A549 (cell line): Measurements from ENCODE around the gene PCDHA1. TPM values are rescaled to one million over a fixed set of nuclear protein-coding genes. Genes with fewer than 3 reads are reported as not detected.

Experiments
- ATAC-seq, 2 experiments: fragments of 200-7000 bp in 1 of 2; fragments of >200 bp in 1 of 2; cut with Nextera tagmentation in 1 of 2; cut with Tn5 transposase in 1 of 2; 3 replicates each; pipeline versions ENCODE4 v1.8.0 to v1.9.1; 2018 to 2020; ENCODE audit warnings: mild to moderate bottlenecking in 1 of 2, moderate library complexity in 1 of 2
- CTCF ChIA-PET: fragments of 300-600 bp; sonication (Branson Sonifier 250); formaldehyde crosslinking; extraction: SDS; loops from one replicate; lab custom pipeline; 2021; ENCODE audit warnings: antibody characterized with exemption, inconsistent platforms; lab: Yijun Ruan, JAX
- POLR2A ChIA-PET: fragments of 350-600 bp; formaldehyde crosslinking; extraction: SDS; loops from one replicate; lab custom pipeline; 2021; ENCODE audit warnings: antibody characterized with exemption, inconsistent platforms; lab: Yijun Ruan, JAX
- DNase-seq, 2 experiments: peaks; one replicate each; pipeline versions ENCODE4 v3.0.0 to v3.0.0-alpha.2; 2011 to 2016; ENCODE audit warnings: low read depth in 1 of 2, low spot score in 1 of 2
- FAIRE-seq: peaks from 2 replicates; lab custom pipeline; 2011; peaks lifted over from hg19 to GRCh38; lab: Jason Lieb, UNC
- H3K27ac ChIP-seq, 2 experiments: fragments of >200 bp; sonication (Bioruptor Twin); formaldehyde crosslinking; 3 replicates each; pipeline ENCODE4 v1.5.1; 2016 to 2017
- H3K4me1 ChIP-seq: fragments of >200 bp; sonication (Bioruptor Twin); formaldehyde crosslinking; 3 replicates; pipeline ENCODE4 v1.6.1; 2016
- H3K4me2 ChIP-seq: fragments of >200 bp; sonication (Bioruptor Twin); formaldehyde crosslinking; 3 replicates; pipeline ENCODE4 v1.6.1; 2016
- H3K4me3 ChIP-seq: fragments of >200 bp; sonication (Bioruptor Twin); formaldehyde crosslinking; 3 replicates; pipeline ENCODE4 v1.5.1; 2016
- H3K9me3 ChIP-seq: fragments of >200 bp; sonication (Bioruptor Twin); formaldehyde crosslinking; 3 replicates; pipeline ENCODE4 v1.6.1; 2016
- BHLHE40 ChIP-seq: IDR thresholded peaks from 2 replicates; pipeline ENCODE4 v1.6.1; 2012; ENCODE audit warnings: low read depth, low read length, inconsistent platforms
- EP300 ChIP-seq, 2 experiments: fragments of >200 bp; sonication (Bioruptor Twin); formaldehyde crosslinking; IDR thresholded peaks; 2 replicates in 1 of 2; 3 replicates in 1 of 2; pipeline ENCODE4 v1.6.1; 2016 to 2017
- ESRRA ChIP-seq: fragments of 150-350 bp; IDR thresholded peaks from 2 replicates; pipeline ENCODE4 v1.6.1; 2014; ENCODE audit warnings: mild to moderate bottlenecking, low read length, borderline replicate concordance
- FOSB ChIP-seq: fragments of 250-450 bp; sonication (Bioruptor Pico); IDR thresholded peaks from 2 replicates; pipeline ENCODE4 v1.5.0; 2020; ENCODE audit warnings: mild to moderate bottlenecking, moderate library complexity
- HEYL ChIP-seq: fragments of 250-450 bp; sonication (Bioruptor Pico); IDR thresholded peaks from 2 replicates; pipeline ENCODE4 v1.8.0; 2021; ENCODE audit warnings: mild to moderate bottlenecking, moderate library complexity
- HOXB13 ChIP-seq: fragments of 250-450 bp; sonication (Bioruptor Pico); IDR thresholded peaks from 2 replicates; pipeline ENCODE4 v1.5.0; 2020; ENCODE audit warnings: low read depth, mild to moderate bottlenecking, moderate library complexity
- HOXB5 ChIP-seq: fragments of 250-450 bp; sonication (Bioruptor Pico); IDR thresholded peaks from 2 replicates; pipeline ENCODE4 v1.5.0; 2020; ENCODE audit warnings: mild to moderate bottlenecking, moderate library complexity
- JUN ChIP-seq, 2 experiments: fragments of >200 bp; sonication (Bioruptor Twin); formaldehyde crosslinking; IDR thresholded peaks; 2 replicates in 1 of 2; 3 replicates in 1 of 2; pipeline ENCODE4 v1.6.1; 2016 to 2017
- JUNB ChIP-seq: fragments of >200 bp; sonication (Bioruptor Twin); formaldehyde crosslinking; IDR thresholded peaks from 2 replicates; pipeline ENCODE4 v1.6.1; 2016
- KDM1A ChIP-seq: fragments of 200-600 bp; sonication (generic); IDR thresholded peaks from 2 replicates; pipeline ENCODE4 v1.6.1; 2016; ENCODE audit warnings: low read depth, mild to moderate bottlenecking
- MAFK ChIP-seq: fragments of 450-650 bp; IDR thresholded peaks from 2 replicates; pipeline ENCODE4 v1.6.1; 2014; ENCODE audit not compliant: partially characterized antibody
- NFE2L2 ChIP-seq: fragments of 150-350 bp; conservative IDR thresholded peaks from 2 replicates; pipeline ENCODE4 v1.6.1; 2014; ENCODE audit warnings: low read length
- NPAS2 ChIP-seq: fragments of 250-450 bp; sonication (Bioruptor Pico); IDR thresholded peaks from 2 replicates; pipeline ENCODE4 v1.8.0; 2022; ENCODE audit warnings: mild to moderate bottlenecking, moderate library complexity, borderline replicate concordance
- PHF8 ChIP-seq: fragments of 200-600 bp; sonication (generic); IDR thresholded peaks from 2 replicates; pipeline ENCODE4 v1.6.1; 2016; ENCODE audit warnings: low read depth, mild to moderate bottlenecking, antibody characterized with exemption, moderate library complexity, borderline replicate concordance
- POLR2AphosphoS2 ChIP-seq: conservative IDR thresholded peaks from 2 replicates; pipeline ENCODE4 v1.6.1; 2012; ENCODE audit warnings: low read length, improper control_type of control experiment, inconsistent platforms
- RNF2 ChIP-seq: fragments of 200-600 bp; sonication (generic); IDR thresholded peaks from 2 replicates; pipeline ENCODE4 v1.6.1; 2016; ENCODE audit warnings: low read depth, mild to moderate bottlenecking, antibody characterized with exemption, moderate library complexity, borderline replicate concordance
- SMC3 ChIP-seq: fragments of >200 bp; sonication (Bioruptor Twin); formaldehyde crosslinking; IDR thresholded peaks from 3 replicates; pipeline ENCODE4 v1.6.1; 2018; ENCODE audit warnings: inconsistent platforms
- TP53 ChIP-seq: fragments of 250-450 bp; sonication (Bioruptor Pico); IDR thresholded peaks from 2 replicates; pipeline ENCODE4 v1.5.0; 2021; ENCODE audit warnings: mild to moderate bottlenecking, moderate library complexity
- WGBS: methylation state at CpG from one replicate; pipeline ENCODE4 v1.1.6; 2017; ENCODE audit errors: missing lambda C conversion rate; 5-methylcytosine and 5-hydroxymethylcytosine counted together
- polyA plus RNA-seq, 4 experiments: library from polyadenylated mRNA; depleted of rRNA in 3 of 4; stranded (reverse); fragments of >200 nt; fragmentation: RNase III in 1 of 4; extraction: RNeasy Plus Mini Kit Qiagen cat#74134 plus additional on column Dnase treatment in 1 of 4; gene quantifications; 2 replicates in 3 of 4; 3 replicates in 1 of 4; pipeline ENCODE4 v1.2.3, GENCODE V29; 2011 to 2017
- TF ChIP-seq, protein P1 (sequence below): fragments of 250-450 bp; sonication (Bioruptor Pico); IDR thresholded peaks from 2 replicates; pipeline ENCODE4 v1.5.0; 2020; ENCODE audit warnings: low read depth, mild to moderate bottlenecking, moderate library complexity
- TF ChIP-seq, protein P2 (sequence below): fragments of >200 bp; sonication (Bioruptor Twin); formaldehyde crosslinking; IDR thresholded peaks from 3 replicates; pipeline ENCODE4 v1.6.1; 2016

The PCDHA1 gene
- polyA plus RNA-seq, 2 of the 4 experiments (the other 2 are of a cell fraction), result 0.13 to 0.52 TPM

DNA sequence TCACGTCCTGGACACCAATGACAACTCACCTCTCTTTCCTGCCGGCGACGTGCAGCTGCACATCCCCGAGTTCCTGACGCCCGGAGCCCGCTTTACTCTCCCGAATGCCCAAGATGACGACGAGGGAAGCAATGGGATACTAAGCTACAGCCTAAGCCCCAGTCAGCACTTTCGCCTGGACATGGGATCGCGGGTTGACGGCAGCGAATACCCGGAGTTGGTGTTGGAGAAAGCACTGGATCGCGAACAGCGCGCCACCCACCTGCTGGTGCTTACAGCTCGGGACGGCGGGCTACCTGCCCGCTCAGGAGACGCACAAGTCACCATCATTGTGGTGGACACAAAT lies 141.3 kb downstream of the PCDHA1 start:
- ATAC-seq (no peak), FAIRE-seq (no peak), DNase-seq (peak in 1 of 2 experiments; percentile 2)
- Histone ChIP-seq H3K4me2 (peak overlapping the region; percentile 77), H3K4me3 (peak overlapping the region; percentile 53), H3K27ac (peak overlapping the region; percentile 54 to 80; a peak in 4 of 6 replicates), H3K9me3 (no peaks in the 10 kb centered on the region), H3K4me1 (0 out of 3 replicates have a peak, but pooled peaks cover 4% of the 10 kb centered on the region)
- 56% methylated on average over 14 of the region's 26 CpGs for WGBS
- POLR2A ChIA-PET, result interaction anchor here (0.6 to 2.1 kb wide), 4 partner anchors 51 to 241 kb away, joined by 3 to 30 read pairs (median 8); partner anchors contain the start of gene PCDHA5
- CTCF ChIA-PET, result interaction anchor here (0.6 to 4.3 kb wide), 36 partner anchors 9 to 191 kb away, joined by 3 to 77 read pairs (median 6); partner anchors contain the start of genes PCDHA1, PCDHA11, PCDHA12 and PCDHA2
- no peak for TF ChIP-seq HOXB5
- peak; percentile 11 for TF ChIP-seq MAFK

DNA sequence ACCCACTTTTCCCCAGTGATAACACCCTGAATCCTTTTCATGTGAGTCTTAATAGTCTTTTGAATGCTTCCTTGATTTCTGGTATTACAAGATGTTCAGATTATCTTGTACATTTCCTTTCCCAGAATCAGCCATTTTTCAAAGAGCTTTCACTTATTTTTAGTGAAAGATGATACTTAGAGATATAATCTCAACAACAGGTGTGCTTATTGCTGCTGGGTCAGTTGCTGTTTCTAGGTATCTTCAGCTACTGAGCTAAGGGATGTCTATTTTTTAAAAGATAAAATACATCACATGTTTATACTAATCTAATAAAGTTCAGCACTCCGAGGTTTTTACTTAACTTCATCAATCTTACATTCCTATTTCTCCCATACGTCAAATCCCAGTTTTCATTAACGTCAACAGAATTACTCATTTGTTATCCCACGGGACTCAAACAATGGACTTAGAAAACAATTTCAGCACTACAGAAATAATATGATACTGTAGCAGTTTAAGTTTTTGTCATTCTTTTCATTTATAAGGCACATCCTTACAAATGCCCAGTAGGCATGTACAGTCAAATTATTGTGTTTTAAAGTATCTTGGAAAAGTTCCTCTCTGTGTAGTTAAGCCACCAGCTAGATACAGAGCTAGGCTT lies 149.1 kb downstream of the PCDHA1 start:
- H3K4me1 ChIP-seq, result no peaks in the 10 kb centered on the region
- ChIA-PET CTCF (interaction anchor here (0.6 to 3.5 kb wide), 5 partner anchors 8 to 899 kb away, joined by 3 to 27 read pairs (median 6); partner anchors contain the start of genes PCDHA12 and PCDHAC1), POLR2A (no interaction called here)
- no peak overlapping the region for H3K4me2 ChIP-seq
- FAIRE-seq (peak; percentile 51), DNase-seq (no peak), ATAC-seq (no peak)
- no peak overlapping the region for H3K4me3 ChIP-seq
- no peaks in the 10 kb centered on the region for H3K9me3 ChIP-seq
- no peak for TF ChIP-seq ESRRA
- no peak for TF ChIP-seq BHLHE40
- TF ChIP-seq NFE2L2, result no peak
- no peak for TF ChIP-seq RNF2
- TF ChIP-seq HOXB13 (CRISPR knock-in tag), result no peak
- TF ChIP-seq PHF8, result no peak
- TF ChIP-seq HEYL, result no peak
- TF ChIP-seq JUN (IDR thresholded peaks at IDR 0.05), result no peak
- H3K27ac ChIP-seq, result no peak overlapping the region
- 61% methylated on average over 4 of the region's 4 CpGs for WGBS

DNA sequence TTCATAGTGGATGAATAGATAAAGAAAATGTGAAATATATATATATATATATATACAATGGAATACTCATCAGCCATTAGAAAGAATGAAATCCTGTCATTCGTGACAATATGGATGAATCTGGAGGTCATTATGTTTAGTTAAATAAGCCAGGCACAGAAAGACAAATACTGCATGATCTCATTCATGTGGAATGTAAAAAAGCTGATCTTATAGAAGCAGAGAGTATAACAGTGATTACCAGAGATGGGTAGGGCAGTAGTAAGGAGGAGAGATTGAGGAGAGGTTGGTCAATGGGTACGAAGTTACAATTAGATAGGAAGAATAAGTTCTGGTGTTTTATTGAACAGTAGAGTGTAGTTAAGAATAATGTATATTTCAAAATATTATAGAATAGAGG lies 160.6 kb downstream of the PCDHA1 start:
- no peak for ATAC-seq
- 7% methylated on average over 2 of the region's 2 CpGs for WGBS
- no peak overlapping the region for H3K4me3 ChIP-seq
- no peak for FAIRE-seq
- H3K27ac ChIP-seq, result no peak overlapping the region
- no peaks in the 10 kb centered on the region for H3K4me1 ChIP-seq
- CTCF ChIA-PET, result no interaction called here
- no peak overlapping the region for H3K4me2 ChIP-seq
- TF ChIP-seq POLR2AphosphoS2, result no peak
- TF ChIP-seq, protein P1, sequence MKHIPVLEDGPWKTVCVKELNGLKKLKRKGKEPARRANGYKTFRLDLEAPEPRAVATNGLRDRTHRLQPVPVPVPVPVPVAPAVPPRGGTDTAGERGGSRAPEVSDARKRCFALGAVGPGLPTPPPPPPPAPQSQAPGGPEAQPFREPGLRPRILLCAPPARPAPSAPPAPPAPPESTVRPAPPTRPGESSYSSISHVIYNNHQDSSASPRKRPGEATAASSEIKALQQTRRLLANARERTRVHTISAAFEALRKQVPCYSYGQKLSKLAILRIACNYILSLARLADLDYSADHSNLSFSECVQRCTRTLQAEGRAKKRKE (CRISPR knock-in tag), result no peak
- TF ChIP-seq FOSB (CRISPR knock-in tag), result no peak
- no peak for TF ChIP-seq EP300 (IDR thresholded peaks at IDR 0.05)
- TF ChIP-seq SMC3, result no peak
- TF ChIP-seq, protein P2, sequence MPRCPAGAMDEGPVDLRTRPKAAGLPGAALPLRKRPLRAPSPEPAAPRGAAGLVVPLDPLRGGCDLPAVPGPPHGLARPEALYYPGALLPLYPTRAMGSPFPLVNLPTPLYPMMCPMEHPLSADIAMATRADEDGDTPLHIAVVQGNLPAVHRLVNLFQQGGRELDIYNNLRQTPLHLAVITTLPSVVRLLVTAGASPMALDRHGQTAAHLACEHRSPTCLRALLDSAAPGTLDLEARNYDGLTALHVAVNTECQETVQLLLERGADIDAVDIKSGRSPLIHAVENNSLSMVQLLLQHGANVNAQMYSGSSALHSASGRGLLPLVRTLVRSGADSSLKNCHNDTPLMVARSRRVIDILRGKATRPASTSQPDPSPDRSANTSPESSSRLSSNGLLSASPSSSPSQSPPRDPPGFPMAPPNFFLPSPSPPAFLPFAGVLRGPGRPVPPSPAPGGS, result no peak
- TF ChIP-seq TP53 (CRISPR knock-in tag), result no peak
- no peak for TF ChIP-seq NPAS2 (CRISPR knock-in tag)
- no peak for TF ChIP-seq JUNB
- no peak for TF ChIP-seq KDM1A
- TF ChIP-seq, all 56 proteins: peak for 0
- H3K9me3 ChIP-seq, result peaks cover 3% of the 10 kb centered on the region; the same call in 2 of the 3 replicates
- no peak for DNase-seq
- POLR2A ChIA-PET, result no interaction called here
